Measurements from ENCODE around the gene ZNF674. TPM values are rescaled to one million over a fixed set of nuclear protein-coding genes. Genes with fewer than 3 reads are reported as not detected.

ZNF674 gene
- total RNA-seq (2014; rRNA removed; shearing (Covaris generic)): 4.2 and 11.7 TPM in 2 replicates

DNA sequence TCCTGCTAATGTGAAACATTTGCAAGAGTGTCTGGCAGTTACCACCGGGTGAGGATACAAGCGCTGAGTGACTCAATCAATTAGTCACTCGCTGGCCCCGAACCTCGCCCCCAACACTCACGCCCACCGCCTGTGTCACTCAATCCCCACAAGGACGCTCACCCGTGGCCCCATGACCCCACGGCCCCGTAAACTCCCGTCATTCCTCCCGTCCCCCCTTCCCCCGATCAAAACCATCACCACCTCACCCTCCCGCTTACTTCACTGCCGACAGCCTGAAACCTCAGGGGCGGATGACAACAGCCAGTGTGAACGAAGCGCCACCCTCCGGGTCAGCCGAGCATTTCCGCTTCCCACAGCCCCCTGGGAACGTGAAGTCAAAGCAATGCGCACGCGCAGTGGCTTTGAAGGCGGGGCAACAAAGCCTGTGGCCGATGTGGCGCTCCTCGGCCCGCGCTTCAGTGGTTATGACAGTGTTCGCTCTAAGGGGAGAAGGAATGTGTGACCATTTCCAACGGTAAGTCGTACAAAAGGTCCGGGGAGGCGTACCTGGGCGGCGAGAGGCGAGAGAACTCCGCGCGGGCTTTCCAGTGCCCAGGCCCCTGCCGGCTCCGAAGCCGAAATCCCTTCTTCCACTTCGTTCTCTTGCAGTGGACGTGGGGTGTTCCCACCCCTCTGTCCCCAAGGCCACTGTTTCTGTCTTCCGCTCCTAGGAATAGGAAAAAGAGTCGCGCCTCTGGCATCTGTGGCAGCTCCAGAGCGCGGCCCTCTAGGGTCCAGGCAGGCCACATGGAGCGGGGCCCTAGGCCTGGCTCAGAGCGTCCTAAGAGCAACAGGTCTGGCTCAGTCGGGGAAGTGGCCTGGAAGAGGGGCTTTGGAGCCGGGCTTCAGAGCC, at the start of gene ZNF674:
TSS of gene ZNF674 (minus strand) at position 311 of the 895 bp plus-strand sequence. CDS start 3,334 bp downstream, outside the sequence.
- H3K36me3 ChIP-seq (replicated peaks; ENCODE audit: control insufficient read depth, insufficient read depth, low read length): peaks cover 4% of the 10 kb centered on the region
- DNase-seq: peak; percentile 89
- H3K27me3 ChIP-seq (ENCODE audit: control insufficient read depth, insufficient read depth, low read length): no peaks in the 10 kb centered on the region
- H3K4me3 ChIP-seq (ENCODE audit: insufficient read depth, low read depth, low read length): peak within 1 kb of the TSS; percentile 86

DNA sequence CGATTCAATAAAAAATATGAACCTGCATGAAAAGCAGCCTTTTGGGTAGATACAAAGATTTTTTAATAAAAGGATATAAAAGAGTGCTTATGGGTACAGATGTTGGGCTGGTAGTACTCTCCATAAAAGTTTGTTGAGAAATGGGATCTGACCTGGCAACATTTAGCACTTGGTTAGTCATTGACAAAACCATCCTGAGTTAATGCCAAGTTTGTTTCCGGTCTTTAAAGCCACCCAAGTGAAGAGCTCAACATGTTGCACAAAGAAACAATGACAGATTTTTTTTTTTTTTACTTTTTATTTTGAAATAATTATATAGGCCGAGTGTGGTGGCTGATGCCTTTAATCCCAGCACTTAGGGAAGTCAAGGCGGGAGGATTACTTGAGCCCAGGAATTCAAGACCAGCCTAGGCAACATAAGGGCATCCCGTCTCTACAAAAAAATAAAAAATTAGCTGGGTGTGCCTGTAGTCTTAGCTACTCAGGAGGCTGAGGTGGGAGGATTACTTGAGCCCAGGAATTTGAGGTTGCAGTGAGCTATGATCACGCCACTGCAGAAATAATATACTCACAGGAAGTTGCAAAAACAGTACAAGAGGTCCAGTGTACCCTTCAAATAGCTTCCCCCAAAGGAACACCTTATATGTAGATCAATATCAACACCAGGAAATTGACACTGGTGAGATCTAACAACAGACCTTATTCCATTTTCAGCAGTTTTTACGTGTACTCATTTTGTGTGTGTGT, 44.9 kb upstream of the ZNF674 start:
- no peak for DNase-seq
- no peaks in the 10 kb centered on the region for H3K36me3 ChIP-seq (replicated peaks; ENCODE audit: control insufficient read depth, insufficient read depth, low read length)
- H3K4me3 ChIP-seq (ENCODE audit: insufficient read depth, low read depth, low read length): no peak overlapping the region
- no peaks in the 10 kb centered on the region for H3K27me3 ChIP-seq (ENCODE audit: control insufficient read depth, insufficient read depth, low read length)

DNA sequence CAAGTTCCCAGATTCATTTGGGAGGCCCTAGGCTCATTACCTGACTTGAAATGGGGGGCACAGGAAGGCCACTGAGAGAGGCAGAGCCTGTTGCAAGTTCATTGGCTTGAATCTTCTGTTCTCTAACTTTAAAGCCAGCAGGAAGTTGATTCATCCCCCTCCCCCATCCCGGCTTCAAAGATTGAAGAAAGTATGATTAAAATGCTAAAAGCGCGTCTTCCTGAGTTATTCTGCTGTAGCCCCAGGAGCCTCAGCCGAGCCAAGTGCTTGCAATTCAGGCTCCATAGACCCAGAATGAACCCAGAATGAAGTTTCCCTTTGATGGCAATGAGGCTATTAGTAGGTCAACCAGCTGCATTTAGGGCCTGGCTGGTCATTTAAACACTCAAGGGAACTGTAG, 43.0 kb upstream of the ZNF674 start:
- no peaks in the 10 kb centered on the region for H3K27me3 ChIP-seq (ENCODE audit: control insufficient read depth, insufficient read depth, low read length)
- H3K36me3 ChIP-seq (replicated peaks; ENCODE audit: control insufficient read depth, insufficient read depth, low read length): no peaks in the 10 kb centered on the region
- no peak for DNase-seq
- H3K4me3 ChIP-seq (ENCODE audit: insufficient read depth, low read depth, low read length): no peak overlapping the region

DNA sequence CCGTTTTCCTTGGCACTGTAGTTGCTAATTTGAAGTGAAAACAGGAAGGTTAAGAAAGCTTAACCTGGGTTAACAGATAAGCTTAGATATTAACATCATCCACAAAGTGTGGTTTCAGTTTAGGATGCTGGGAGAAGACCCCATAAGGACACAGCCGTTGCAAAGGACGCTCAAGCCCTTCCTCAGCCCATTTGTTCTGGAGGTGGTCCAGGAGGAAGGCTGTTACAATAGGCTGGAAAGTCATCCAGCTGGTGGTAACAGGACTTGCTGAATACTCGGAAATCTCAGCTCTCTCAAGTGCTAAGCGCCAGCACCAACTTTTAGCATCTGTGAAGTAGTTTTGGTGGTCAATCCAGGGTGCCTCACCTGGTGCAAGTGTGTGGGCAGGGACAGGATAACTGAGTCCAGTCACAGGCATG, 42.5 kb upstream of the ZNF674 start:
- Histone ChIP-seq H3K4me3 (ENCODE audit: insufficient read depth, low read depth, low read length) (no peak overlapping the region), H3K36me3 (replicated peaks; ENCODE audit: control insufficient read depth, insufficient read depth, low read length) (no peaks in the 10 kb centered on the region), H3K27me3 (ENCODE audit: control insufficient read depth, insufficient read depth, low read length) (no peaks in the 10 kb centered on the region)
- DNase-seq: no peak

DNA sequence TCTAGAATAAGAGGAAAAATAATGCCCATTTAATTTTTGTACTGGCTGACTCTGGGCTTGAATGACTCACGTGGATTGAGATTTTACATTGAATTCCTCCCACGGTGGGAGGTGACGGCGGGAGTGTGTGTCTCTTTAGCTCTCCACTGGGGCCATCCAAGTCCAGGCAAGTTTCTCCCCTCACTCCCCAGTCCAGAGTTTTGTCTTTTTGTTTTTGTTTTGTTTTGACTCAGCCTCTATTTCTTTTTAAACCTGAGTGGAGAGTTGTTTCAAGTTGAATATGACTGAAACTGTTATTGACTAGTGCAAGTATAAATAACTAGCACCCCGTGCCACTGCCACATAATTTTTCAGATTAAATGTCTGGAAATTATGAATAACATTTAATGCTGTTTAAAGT, 41.9 kb upstream of the ZNF674 start:
- Histone ChIP-seq H3K4me3 (ENCODE audit: insufficient read depth, low read depth, low read length) (no peak overlapping the region), H3K27me3 (ENCODE audit: control insufficient read depth, insufficient read depth, low read length) (no peaks in the 10 kb centered on the region), H3K36me3 (replicated peaks; ENCODE audit: control insufficient read depth, insufficient read depth, low read length) (no peaks in the 10 kb centered on the region)
- DNase-seq: no peak

DNA sequence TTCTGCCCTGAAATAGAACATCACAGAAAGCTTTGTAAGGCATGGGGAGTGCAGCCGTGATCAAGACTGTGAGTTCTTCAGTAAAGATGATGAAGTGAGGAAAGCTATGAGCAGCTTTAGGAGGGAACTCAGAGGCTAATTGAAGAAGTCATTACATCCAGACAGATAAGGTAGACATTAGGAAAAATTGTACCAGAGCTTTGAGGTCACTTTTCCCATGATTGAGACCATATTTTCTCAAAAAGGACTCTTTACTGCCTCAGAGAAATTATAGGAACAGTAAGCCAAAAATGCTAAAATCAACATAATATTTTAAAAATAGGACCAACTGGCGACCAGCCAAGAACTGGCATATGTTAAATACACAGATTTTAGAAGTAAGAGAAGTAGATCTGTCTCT, 39.5 kb upstream of the ZNF674 start:
- no peak for DNase-seq
- Histone ChIP-seq H3K4me3 (ENCODE audit: insufficient read depth, low read depth, low read length) (no peak overlapping the region), H3K27me3 (ENCODE audit: control insufficient read depth, insufficient read depth, low read length) (no peaks in the 10 kb centered on the region), H3K36me3 (replicated peaks; ENCODE audit: control insufficient read depth, insufficient read depth, low read length) (no peaks in the 10 kb centered on the region)

DNA sequence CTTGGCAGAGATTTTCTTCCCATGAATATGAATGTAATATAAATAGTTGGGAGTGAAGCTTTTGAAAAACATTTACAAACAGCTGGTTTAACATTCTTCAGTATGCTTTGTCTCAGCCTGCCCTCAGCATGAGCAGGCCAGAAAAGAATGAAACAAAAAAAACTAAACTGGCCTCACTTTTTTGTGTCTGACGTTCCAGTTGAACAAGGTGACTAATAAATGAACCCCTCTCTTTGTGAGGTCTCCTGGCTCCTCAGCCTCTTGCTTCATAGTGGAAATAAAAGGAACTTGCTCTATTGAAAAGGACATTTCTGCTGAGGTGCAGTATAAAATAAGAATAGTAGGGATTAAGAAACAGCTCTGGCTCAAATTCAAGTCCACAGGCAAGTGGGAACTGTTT, 37.7 kb upstream of the ZNF674 start:
- Histone ChIP-seq H3K36me3 (replicated peaks; ENCODE audit: control insufficient read depth, insufficient read depth, low read length) (no peaks in the 10 kb centered on the region), H3K27me3 (ENCODE audit: control insufficient read depth, insufficient read depth, low read length) (no peaks in the 10 kb centered on the region), H3K4me3 (ENCODE audit: insufficient read depth, low read depth, low read length) (no peak overlapping the region)
- no peak for DNase-seq

DNA sequence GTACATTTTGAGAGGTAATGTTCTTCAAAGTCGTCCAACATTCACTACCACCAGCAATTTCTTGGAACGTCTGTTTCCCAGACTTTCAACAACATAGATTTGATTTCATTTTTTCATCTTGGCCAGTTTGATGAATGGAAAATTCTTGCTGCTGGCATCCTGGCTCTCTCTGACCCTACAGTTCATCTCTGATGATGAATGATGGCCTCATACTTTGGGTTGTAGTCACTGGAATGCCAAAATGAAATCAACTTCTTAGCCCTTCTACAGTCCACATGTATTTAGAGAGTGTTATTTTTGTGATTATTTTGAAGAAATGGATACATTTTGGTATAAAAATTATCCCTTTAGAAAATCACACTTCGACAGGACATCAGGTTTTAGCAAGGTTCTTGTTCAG, 37.1 kb upstream of the ZNF674 start:
- Histone ChIP-seq H3K36me3 (replicated peaks; ENCODE audit: control insufficient read depth, insufficient read depth, low read length) (no peaks in the 10 kb centered on the region; the same call in 1 of the 2 replicates), H3K4me3 (ENCODE audit: insufficient read depth, low read depth, low read length) (no peak overlapping the region), H3K27me3 (ENCODE audit: control insufficient read depth, insufficient read depth, low read length) (no peaks in the 10 kb centered on the region)
- no peak for DNase-seq

DNA sequence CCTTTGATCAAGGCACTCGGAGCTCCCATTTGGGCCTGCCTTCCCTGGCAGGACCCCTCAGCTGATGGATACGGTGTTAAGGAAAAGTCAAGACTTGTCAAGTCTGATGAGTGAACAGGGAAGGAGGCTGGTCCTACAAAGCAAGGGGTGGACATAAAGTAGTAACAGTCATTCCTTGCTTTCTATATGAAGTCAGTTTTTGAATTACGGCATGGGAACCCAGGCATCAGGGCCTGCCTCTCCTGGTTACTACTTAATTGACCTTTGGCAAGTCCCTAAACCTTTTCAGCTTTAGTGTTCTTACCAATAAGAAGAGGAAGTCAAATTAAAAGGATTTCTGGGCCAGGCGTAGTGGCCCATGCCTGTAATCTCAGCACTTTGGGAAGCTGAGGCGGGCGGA, 35.4 kb upstream of the ZNF674 start:
- no peak overlapping the region for H3K4me3 ChIP-seq (ENCODE audit: insufficient read depth, low read depth, low read length)
- H3K36me3 ChIP-seq (replicated peaks; ENCODE audit: control insufficient read depth, insufficient read depth, low read length): no peaks in the 10 kb centered on the region; the same call in 1 of the 2 replicates
- DNase-seq: no peak
- H3K27me3 ChIP-seq (ENCODE audit: control insufficient read depth, insufficient read depth, low read length): peaks cover 3% of the 10 kb centered on the region

DNA sequence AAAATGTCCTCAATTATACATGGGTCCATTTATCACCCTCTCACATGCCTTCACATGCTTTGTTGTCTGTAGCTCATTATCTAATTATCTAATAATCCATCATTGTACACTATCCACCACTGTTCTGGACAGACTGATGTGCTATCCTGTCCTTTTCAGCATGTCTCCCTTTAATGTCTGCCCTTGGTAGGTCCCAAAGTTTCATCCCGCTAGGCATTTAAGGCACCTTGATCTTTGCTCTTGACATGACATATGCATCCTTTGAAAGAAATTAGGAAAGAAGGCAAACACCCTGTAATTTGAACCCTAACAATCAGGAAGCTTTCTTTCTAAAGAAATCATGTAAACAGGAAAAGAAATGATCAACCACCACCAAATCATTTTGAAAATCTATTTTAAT, 34.0 kb upstream of the ZNF674 start:
- no peak for DNase-seq
- H3K4me3 ChIP-seq (ENCODE audit: insufficient read depth, low read depth, low read length): no peak overlapping the region
- peaks cover 12% of the 10 kb centered on the region for H3K27me3 ChIP-seq (ENCODE audit: control insufficient read depth, insufficient read depth, low read length)
- H3K36me3 ChIP-seq (replicated peaks; ENCODE audit: control insufficient read depth, insufficient read depth, low read length): no peaks in the 10 kb centered on the region; the same call in 1 of the 2 replicates

DNA sequence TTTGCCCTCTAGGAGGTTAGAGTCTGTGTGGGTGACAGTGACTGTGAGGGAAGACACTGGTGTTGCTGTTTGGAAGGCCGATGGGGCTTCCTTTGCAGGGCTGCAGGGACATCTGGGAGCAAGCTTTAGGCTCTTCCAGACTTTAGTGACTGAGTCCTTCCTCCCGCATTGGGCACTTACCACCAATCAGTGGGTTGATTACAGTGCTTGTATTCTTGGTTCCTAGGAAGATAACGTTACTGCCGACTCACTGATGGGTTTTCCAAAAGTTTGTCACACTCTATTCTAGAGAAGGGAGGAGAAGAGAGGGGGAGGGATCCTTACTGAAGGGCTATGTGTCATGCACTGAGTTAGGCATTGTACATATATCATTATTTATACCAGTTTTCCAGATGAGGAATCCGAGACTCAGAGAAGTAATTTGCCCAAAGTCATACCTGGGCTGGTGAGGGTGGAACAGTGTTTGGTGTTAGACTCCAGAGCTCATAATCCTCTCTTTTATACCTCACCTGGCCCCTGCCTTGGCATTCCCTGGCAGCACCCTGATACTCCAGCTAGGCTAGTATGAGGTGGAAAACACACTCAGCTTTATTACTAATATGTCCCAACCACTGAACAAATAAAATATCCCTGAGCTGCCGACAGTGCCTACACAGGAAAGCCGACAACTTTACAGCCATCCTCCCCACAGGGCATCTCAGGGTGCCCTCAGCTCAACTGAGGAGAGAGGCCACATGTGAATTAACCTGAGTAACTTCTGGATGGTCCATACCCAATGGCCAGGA, 32.2 kb upstream of the ZNF674 start:
- no peak for DNase-seq
- Histone ChIP-seq H3K4me3 (ENCODE audit: insufficient read depth, low read depth, low read length) (no peak overlapping the region), H3K36me3 (replicated peaks; ENCODE audit: control insufficient read depth, insufficient read depth, low read length) (no peaks in the 10 kb centered on the region; the same call in 1 of the 2 replicates), H3K27me3 (ENCODE audit: control insufficient read depth, insufficient read depth, low read length) (peaks cover 13% of the 10 kb centered on the region)

DNA sequence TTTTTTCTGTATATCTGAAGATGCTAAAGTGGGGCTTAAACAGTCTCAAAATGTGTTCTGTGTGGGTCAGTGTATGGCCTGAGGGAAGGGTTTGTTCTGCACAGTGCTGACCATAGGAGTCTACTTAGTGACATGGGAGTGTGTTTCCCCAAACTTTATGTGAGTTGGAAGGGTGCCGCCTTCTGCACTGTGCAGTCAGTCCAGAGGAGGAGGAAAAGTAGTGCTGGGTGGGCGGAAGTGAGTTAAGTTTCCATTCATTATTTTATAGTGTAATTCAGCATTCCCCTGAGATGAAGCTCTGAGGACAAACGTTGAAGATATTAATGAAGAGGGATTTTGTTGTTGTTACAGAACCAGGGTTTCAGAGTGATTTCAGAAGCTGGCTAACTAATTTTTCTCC, 31.2 kb upstream of the ZNF674 start:
- DNase-seq: no peak
- Histone ChIP-seq H3K27me3 (ENCODE audit: control insufficient read depth, insufficient read depth, low read length) (peaks cover 13% of the 10 kb centered on the region), H3K36me3 (replicated peaks; ENCODE audit: control insufficient read depth, insufficient read depth, low read length) (no peaks in the 10 kb centered on the region; the same call in 1 of the 2 replicates), H3K4me3 (ENCODE audit: insufficient read depth, low read depth, low read length) (peak overlapping the region; percentile 12; the same call in 1 of the 2 replicates)

DNA sequence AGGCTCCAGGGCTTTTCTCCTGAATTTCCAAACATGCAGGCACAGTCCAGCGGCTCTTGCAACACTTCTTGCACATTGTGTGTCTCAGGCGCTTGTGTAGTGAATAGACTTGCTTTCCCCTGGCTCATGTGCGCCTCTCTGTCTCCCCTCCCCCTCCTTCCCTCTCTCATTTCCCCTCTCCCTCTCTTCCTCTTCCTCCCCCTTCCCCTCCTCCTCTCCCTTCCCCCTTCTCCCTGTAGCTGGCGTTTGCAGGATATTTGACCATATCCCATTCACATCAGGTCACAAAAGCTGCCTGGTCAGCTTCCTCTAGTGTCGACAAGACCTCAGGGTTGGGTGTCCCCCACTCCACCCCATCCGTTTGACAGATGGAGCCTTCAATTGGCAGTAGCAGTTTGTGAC, 30.8 kb upstream of the ZNF674 start:
- no peaks in the 10 kb centered on the region; the same call in 1 of the 2 replicates for H3K36me3 ChIP-seq (replicated peaks; ENCODE audit: control insufficient read depth, insufficient read depth, low read length)
- no peak for DNase-seq
- H3K4me3 ChIP-seq (ENCODE audit: insufficient read depth, low read depth, low read length): peak overlapping the region; percentile 72
- H3K27me3 ChIP-seq (ENCODE audit: control insufficient read depth, insufficient read depth, low read length): peaks cover 13% of the 10 kb centered on the region

DNA sequence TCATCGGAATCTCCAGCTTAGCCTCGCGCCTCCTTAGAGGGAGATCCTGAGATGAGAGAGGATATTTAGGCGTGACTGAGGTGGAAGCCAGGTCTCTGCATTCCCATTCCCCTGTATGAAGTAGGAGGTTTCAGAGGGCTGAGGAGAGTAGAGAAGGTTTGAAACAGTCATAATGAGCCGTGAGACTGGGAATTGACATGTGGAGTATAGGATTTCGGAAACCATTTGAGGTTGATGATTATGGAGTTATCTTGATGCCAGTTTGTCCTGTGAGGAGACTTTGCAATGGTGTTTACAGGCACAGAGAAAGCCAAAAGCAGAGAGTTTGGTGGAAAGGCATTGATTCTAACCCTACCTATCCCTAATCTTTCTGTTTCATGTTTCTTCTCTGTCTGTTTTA, 30.4 kb upstream of the ZNF674 start:
- Histone ChIP-seq H3K4me3 (ENCODE audit: insufficient read depth, low read depth, low read length) (peak overlapping the region; percentile 72), H3K27me3 (ENCODE audit: control insufficient read depth, insufficient read depth, low read length) (peaks cover 13% of the 10 kb centered on the region), H3K36me3 (replicated peaks; ENCODE audit: control insufficient read depth, insufficient read depth, low read length) (no peaks in the 10 kb centered on the region; the same call in 1 of the 2 replicates)
- DNase-seq: no peak

Measured in H7 (cell line).